MM.1S (cell line): ENCODE data around the gene RPL29.

Experiments
- DNase-seq: peaks from one replicate; pipeline ENCODE4 v3.0.0-alpha.2; 2015
- H2AFZ ChIP-seq: fragments of 300-600 bp; sonication (generic); 2 replicates; pipeline ENCODE4 v1.6.0; 2016; ENCODE audit warnings: antibody characterized with exemption, low read length
- H3F3A ChIP-seq: fragments of 300-600 bp; sonication (generic); 2 replicates; pipeline ENCODE4 v1.6.1; 2016; ENCODE audit warnings: mild to moderate bottlenecking, antibody characterized with exemption, low read length, moderate library complexity, mixed read lengths; ENCODE audit not compliant: insufficient read depth
- H3K27ac ChIP-seq: fragments of 300-600 bp; sonication (generic); 2 replicates; pipeline ENCODE4 v1.5.1; 2016; ENCODE audit warnings: mild to moderate bottlenecking, low read length
- H3K27me3 ChIP-seq: fragments of 300-600 bp; sonication (generic); replicated peaks from 2 replicates; pipeline ENCODE4 v1.6.0; 2016; ENCODE audit warnings: low read length; ENCODE audit not compliant: insufficient read depth
- H3K36me3 ChIP-seq: fragments of 300-600 bp; sonication (generic); replicated peaks from 2 replicates; pipeline ENCODE4 v1.6.1; 2016; ENCODE audit warnings: mild to moderate bottlenecking, low read length, mixed read lengths; ENCODE audit not compliant: insufficient read depth
- H3K4me1 ChIP-seq: fragments of 300-600 bp; sonication (generic); 2 replicates; pipeline ENCODE4 v1.6.1; 2016; ENCODE audit warnings: low read length, mixed read lengths
- H3K4me2 ChIP-seq: fragments of 300-600 bp; sonication (generic); 2 replicates; pipeline ENCODE4 v1.6.0; 2016; ENCODE audit warnings: low read depth, low read length
- H3K4me3 ChIP-seq: fragments of 300-600 bp; sonication (generic); 2 replicates; pipeline ENCODE4 v1.5.1; 2016; ENCODE audit warnings: low read length, mixed read lengths
- H3K79me2 ChIP-seq: fragments of 300-600 bp; sonication (generic); 2 replicates; pipeline ENCODE4 v1.6.1; 2016; ENCODE audit warnings: mixed run types, low read length, mixed read lengths
- H3K9ac ChIP-seq: fragments of 300-600 bp; sonication (generic); 2 replicates; pipeline ENCODE4 v1.6.1; 2016; ENCODE audit warnings: low read length, mixed read lengths
- H3K9me2 ChIP-seq: fragments of 300-600 bp; sonication (generic); replicated peaks from 2 replicates; pipeline ENCODE4 v1.6.1; 2016; ENCODE audit warnings: mild to moderate bottlenecking, low read length, mixed read lengths; ENCODE audit not compliant: insufficient read depth
- H3K9me3 ChIP-seq: fragments of 300-600 bp; sonication (generic); replicated peaks from 2 replicates; pipeline ENCODE4 v1.6.1; 2016; ENCODE audit warnings: mild to moderate bottlenecking, low read length, mixed read lengths; ENCODE audit not compliant: insufficient read depth
- H4K20me1 ChIP-seq: fragments of 300-600 bp; sonication (generic); 2 replicates; pipeline ENCODE4 v1.6.1; 2016; ENCODE audit warnings: mild to moderate bottlenecking, low read length, moderate library complexity, mixed read lengths; ENCODE audit not compliant: insufficient read depth
- CTCF ChIP-seq: fragments of 300-600 bp; sonication (generic); IDR thresholded peaks from 2 replicates; pipeline ENCODE4 v1.5.1; 2016; ENCODE audit warnings: antibody characterized with exemption, low read length, mixed read lengths
- EZH2 ChIP-seq: fragments of 300-600 bp; sonication (generic); optimal IDR thresholded peaks from 2 replicates; pipeline ENCODE3; 2017; ENCODE audit warnings: low read depth, mild to moderate bottlenecking, antibody characterized with exemption, low read length, mixed read lengths
- EZH2phosphoT487 ChIP-seq: fragments of 300-600 bp; sonication (generic); IDR thresholded peaks from 2 replicates; pipeline ENCODE4 v1.6.1; 2018; ENCODE audit warnings: antibody characterized with exemption, low read length

Gene RPL29

GRCh38 chr3:51975852-51976549 is 19.7 kb downstream of the RPL29 start:
- Histone ChIP-seq H3K36me3 (no peaks in the 10 kb centered on the region), H3K27me3 (no peaks in the 10 kb centered on the region), H3K9me2 (no peaks in the 10 kb centered on the region), H3K4me1 (peaks cover 8% of the 10 kb centered on the region), H4K20me1 (no peaks in the 10 kb centered on the region), H3K27ac (no peak overlapping the region), H3K9me3 (no peaks in the 10 kb centered on the region), H3K9ac (no peak overlapping the region), H3K79me2 (peaks cover 11% of the 10 kb centered on the region), H3K4me2 (peak overlapping the region; percentile 90), H3F3A (peaks cover 21% of the 10 kb centered on the region; the same call in 1 of the 2 replicates), H2AFZ (peak overlapping the region; percentile 91; the same call in 1 of the 2 replicates), H3K4me3 (peak overlapping the region; percentile 90)
- DNase-seq: no peak
- no peak for TF ChIP-seq CTCF
- no peak for TF ChIP-seq EZH2phosphoT487
- TF ChIP-seq EZH2: no peak

- TF ChIP-seq EZH2phosphoT487 (no peak), EZH2 (no peak), CTCF (no peak)
- peak; percentile 73 for DNase-seq
- no peaks in the 10 kb centered on the region for H3K27me3 ChIP-seq
- H3F3A ChIP-seq: peaks cover 21% of the 10 kb centered on the region; the same call in 1 of the 2 replicates
- peak within 1 kb of the TSS; percentile 90 for H3K4me3 ChIP-seq
- no peaks in the 10 kb centered on the region for H3K9me3 ChIP-seq
- H3K9me2 ChIP-seq: no peaks in the 10 kb centered on the region
- peak within 1 kb of the TSS; percentile 91 for H2AFZ ChIP-seq
- H3K79me2 ChIP-seq: peaks cover 7% of the 10 kb centered on the region
- peak within 1 kb of the TSS; percentile 46; the same call in 1 of the 2 replicates for H3K27ac ChIP-seq
- H4K20me1 ChIP-seq: no peaks in the 10 kb centered on the region
- peak within 1 kb of the TSS; percentile 77 for H3K9ac ChIP-seq
- peak within 1 kb of the TSS; percentile 90 for H3K4me2 ChIP-seq
- H3K4me1 ChIP-seq: peaks cover 8% of the 10 kb centered on the region
- no peaks in the 10 kb centered on the region for H3K36me3 ChIP-seq
Measured at GRCh38 chr3:51974963-51975851, 20.5 kb downstream of the RPL29 start, which contains the start of gene ABHD14A. ABHD14A (plus strand) TSS chr3:51975064; CDS start chr3:51975136, 72 bp downstream.

GRCh38 chr3:51974277-51974962 is 21.3 kb downstream of the RPL29 start:
- peak; percentile 21 for DNase-seq
- Histone ChIP-seq H3K9me3 (no peaks in the 10 kb centered on the region), H3K27me3 (no peaks in the 10 kb centered on the region), H3K27ac (peak overlapping the region; percentile 46; the same call in 1 of the 2 replicates), H2AFZ (peak overlapping the region; percentile 91), H3K4me1 (peaks cover 8% of the 10 kb centered on the region), H3K36me3 (no peaks in the 10 kb centered on the region), H3F3A (peaks cover 21% of the 10 kb centered on the region; the same call in 1 of the 2 replicates), H3K4me3 (peak overlapping the region; percentile 90), H3K79me2 (peaks cover 7% of the 10 kb centered on the region), H4K20me1 (no peaks in the 10 kb centered on the region), H3K9ac (peak overlapping the region; percentile 77), H3K9me2 (no peaks in the 10 kb centered on the region), H3K4me2 (peak overlapping the region; percentile 90)
- TF ChIP-seq EZH2 (no peak), CTCF (no peak), EZH2phosphoT487 (no peak)
